Amniotic stem cell (primary cell): Measurements from ENCODE around the gene GARIN5B.
"Not testable (repeated sequence)": the region's sequence is repeated elsewhere in the genome, so short reads cannot be mapped to it uniquely, and the experiment has no call there.

Experiments
- DNase-seq: peaks from one replicate; lab custom pipeline; 2025; lab: John Stamatoyannopoulos, UW

GARIN5B gene

DNA sequence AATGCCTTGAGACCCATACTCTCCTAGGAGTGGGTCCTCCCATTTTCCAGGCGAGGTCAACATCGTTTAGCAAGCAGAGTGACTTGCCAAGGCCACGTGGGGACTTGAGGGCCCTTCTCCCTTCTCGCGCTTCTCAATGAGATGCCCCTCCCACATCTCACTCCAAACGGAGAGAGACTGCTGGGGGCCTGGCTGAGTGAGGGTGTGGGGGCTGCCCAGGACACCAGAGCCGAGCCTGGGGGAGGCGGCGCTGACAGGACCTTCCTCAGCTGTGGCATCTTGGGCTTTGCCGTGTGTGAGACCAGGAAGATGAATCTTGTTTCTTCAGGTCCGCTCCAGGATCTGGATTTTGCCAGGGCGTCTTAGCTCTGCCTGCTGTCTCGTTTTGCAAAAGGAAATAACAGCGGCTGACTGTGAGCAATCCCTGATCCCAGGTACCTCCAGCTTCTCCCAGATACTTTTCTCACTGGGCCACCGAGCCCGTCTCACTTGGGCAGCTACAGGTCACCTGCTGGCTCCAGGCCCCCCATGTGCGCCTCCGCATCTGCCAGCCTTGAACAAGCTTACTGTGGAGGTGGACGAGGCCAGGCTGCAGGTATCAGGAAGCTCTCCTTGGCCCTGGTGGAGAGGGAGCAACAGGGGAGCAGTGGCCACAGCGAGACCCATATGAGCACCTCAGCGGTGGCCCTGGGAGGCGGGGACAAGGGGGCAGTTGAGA, 14.6 kb downstream of the GARIN5B start:
- no peak for DNase-seq

DNA sequence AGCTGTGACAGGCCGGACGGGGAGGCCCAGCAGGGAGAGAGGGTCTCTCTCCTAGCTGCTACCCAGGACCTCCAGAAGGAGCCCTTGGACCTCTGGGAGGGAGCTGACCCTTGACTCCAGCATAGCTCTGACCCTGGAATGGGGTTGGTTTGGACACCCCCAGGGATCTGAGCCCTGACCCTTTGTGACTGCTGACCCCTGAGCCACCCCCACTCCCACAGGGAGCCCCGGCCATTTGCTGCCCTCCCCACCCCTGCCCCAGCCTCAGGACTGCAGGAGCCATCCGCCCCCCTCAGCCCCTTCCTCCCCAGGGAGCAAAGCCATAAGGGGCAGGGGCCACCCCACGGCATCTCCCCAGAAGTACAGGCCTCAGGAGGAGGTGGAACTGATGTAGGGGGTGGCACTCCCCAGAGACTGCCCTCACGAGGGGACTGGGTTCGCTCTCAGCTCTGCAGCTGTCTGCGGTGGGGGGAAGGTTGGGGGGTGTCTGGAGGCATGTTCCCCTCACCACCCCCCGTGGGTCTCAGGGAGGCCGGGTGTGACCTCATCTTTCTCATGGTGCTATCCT, 15.5 kb downstream of the GARIN5B start:
- no peak for DNase-seq

DNA sequence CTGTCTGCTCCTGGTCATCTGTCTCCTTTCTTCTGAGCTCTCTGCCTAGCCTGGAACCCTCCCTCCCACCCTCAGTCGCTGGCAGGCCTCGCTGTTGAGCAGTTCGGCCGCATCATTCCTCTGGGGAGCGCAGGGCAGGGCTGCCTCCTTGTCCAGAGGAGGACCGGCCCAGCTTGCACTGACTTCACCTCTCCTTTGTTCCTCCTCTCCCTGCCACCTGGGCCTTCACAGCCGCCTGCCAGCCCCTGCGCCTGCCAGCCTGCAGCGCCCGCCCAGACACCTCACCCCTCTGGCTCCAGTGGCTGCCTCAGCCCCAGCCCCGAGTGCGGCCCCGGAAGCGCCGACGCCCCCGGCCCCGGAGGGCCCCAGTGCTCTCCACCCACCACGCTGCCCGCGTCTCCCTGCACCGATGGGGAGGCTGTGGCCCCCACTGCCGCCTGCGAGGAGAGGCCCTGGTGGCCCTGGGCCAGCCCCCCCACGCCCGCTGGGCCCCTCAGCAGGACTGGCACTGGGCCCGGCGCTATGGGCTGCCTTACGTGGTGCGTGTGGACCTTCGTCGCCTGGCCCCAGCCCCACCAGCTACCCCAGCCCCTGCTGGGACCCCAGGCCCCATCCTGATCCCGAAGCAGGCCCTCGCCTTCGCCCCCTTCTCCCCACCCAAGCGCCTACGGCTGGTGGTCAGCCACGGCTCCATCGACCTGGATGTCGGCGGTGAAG, 16.2 kb downstream of the GARIN5B start:
- no peak for DNase-seq

- DNase-seq = no peak
These were observed 17.0 kb downstream of the GARIN5B start for GRCh38 chr19:55345818-55346724.

- DNase-seq = no peak
These were observed 17.8 kb downstream of the GARIN5B start for GRCh38 chr19:55345101-55345817.

GRCh38 chr19:55344444-55344843, 18.6 kb downstream of the GARIN5B start:
- no peak for DNase-seq

- DNase-seq = no peak
These were observed 21.2 kb downstream of the GARIN5B start for GRCh38 chr19:55341595-55342531.

GRCh38 chr19:55341171-55341588, 21.9 kb downstream of the GARIN5B start:
- no peak for DNase-seq

GRCh38 chr19:55340784-55341147, 22.3 kb downstream of the GARIN5B start:
- no peak for DNase-seq

GRCh38 chr19:55339889-55340783, 22.9 kb downstream of the GARIN5B start:
- no peak for DNase-seq

- peak; percentile 100 for DNase-seq
These were observed 23.8 kb downstream of the GARIN5B start, which contains the start of gene KMT5C for GRCh38 chr19:55339105-55339888. TSS of gene KMT5C (plus strand) at chr19:55339876. CDS start at chr19:55341937, 2,061 bp downstream.

DNA sequence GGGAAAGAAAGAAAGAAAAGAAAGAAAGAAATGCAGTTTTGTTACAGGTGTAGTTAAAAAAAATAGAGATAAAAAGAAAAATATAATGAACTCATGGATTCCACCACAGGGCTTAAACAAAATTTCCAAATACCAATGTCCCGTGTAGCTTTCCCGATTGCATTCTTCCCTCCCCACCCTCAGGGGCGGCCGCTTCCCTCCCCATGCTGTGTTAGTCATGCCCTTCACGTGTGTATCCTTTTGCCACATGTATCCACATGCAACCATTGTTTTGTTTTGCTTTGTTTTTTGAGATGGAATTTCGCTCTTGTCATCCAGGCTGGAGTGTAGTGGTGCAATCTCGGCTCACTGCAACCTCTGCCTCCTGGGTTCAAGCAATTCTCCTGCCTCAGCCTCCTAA, 27.0 kb downstream of the GARIN5B start:
- DNase-seq = no peak

DNA sequence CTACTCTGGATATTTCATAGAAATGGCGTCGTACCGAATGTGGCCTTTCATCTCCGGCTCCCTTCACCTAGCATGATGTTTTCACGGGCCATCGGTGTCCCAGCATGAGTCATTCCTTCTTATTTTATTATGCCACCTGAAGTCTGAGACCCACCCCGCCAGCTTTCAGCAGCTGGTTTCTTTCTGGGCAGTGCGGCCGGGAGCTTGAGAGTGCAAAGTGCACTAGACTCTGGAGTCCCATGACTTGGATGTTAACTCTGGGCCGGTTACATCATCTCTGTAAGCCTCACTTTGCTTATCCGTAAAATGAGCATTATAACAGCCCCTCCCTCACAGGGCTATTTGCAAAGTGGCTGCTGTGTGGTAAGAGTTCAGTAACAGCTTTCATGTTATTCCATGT, 29.2 kb downstream of the GARIN5B start:
- DNase-seq = no peak

DNA sequence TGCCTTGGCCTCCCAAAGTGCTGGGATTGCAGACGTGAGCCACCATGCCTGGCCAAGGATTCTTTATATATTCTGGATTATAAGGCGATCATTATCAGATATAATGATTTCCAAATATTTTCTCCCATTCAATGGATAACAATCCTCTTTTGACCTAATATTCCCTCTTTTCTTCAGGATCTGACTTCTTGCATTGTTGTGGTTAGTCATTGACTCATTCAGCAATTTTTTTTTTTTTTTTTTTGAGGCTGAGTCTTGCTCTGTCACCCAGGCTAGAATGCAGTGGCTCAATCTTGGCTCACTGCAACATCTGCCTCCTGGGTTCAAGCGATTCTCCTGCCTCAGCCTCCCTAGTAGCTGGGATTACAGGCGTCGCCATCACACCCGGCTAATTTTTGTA, 33.3 kb downstream of the GARIN5B start:
- not testable (repeated sequence) for DNase-seq

- DNase-seq = not testable (repeated sequence)
These were observed 34.2 kb downstream of the GARIN5B start for GRCh38 chr19:55328774-55329318.

GRCh38 chr19:55325172-55325571, 37.9 kb downstream of the GARIN5B start, which contains the start of gene TMEM150B:
TSS of gene TMEM150B (minus strand) at chr19:55325341. CDS start at chr19:55321036, 4,305 bp downstream.
- no peak for DNase-seq

DNA sequence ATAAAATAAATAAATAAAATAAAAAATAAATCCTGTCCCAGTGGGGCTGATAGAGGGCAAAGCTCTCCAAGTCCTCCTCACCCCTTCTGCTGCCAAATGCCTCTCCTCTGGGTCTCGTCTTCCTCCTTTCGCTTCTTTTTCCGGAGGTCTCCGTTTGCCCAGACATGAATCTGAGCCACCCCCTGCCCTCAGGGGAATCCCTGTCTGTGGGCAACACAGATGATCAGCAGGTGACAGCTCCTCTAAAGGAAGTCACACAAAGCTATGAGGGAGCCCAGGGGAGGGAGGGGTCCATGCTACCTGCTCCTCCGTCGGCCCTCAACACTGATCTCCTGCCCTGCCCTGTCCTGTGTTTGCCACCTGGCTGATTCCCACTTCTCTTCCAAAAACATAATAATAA, 38.4 kb downstream of the GARIN5B start:
- no peak for DNase-seq
